Colonic mucosa (tissue), 4 donors: ENCODE data around the gene NEURL2. TPM values are rescaled to one million over a fixed set of nuclear protein-coding genes. Genes with fewer than 3 reads are reported as not detected.
"Not testable (repeated sequence)": the region's sequence is repeated elsewhere in the genome, so short reads cannot be mapped to it uniquely, and the experiment has no call there.

Source experiments
- DNase-seq: peaks from one replicate; pipeline ENCODE4 v3.0.0-alpha.2; 2020
- H3K27ac ChIP-seq: fragments of 200-600 bp; one replicate; pipeline ENCODE4 v1.8.0; 2021
- H3K27me3 ChIP-seq: fragments of 200-600 bp; one replicate; pipeline ENCODE4 v1.8.0; 2021
- H3K36me3 ChIP-seq: fragments of 200-600 bp; one replicate; pipeline ENCODE4 v1.8.0; 2021
- H3K4me1 ChIP-seq: fragments of 200-600 bp; one replicate; pipeline ENCODE4 v1.8.0; 2021; ENCODE audit warnings: mild to moderate bottlenecking
- H3K4me3 ChIP-seq: fragments of 200-600 bp; one replicate; pipeline ENCODE4 v1.8.0; 2021
- H3K9ac ChIP-seq, 2 donors: one replicate each; pipeline ENCODE4 v1.7.0; 2013; ENCODE audit warnings: control low read depth in 2 of 2, low read depth in 2 of 2, low read length in 2 of 2
- H3K9me3 ChIP-seq: fragments of 200-600 bp; one replicate; pipeline ENCODE4 v1.8.0; 2021
- intact Hi-C: fragments of 100-400 bp; cut with DNase I; formaldehyde crosslinking; loops from one replicate; pipeline ENCODE4 v1.14.1; 2022
- total RNA-seq, 2 donors: library from RNA; stranded (reverse); fragmentation: NEBNext Ultra II Directional in 1 of 2; extraction: Animal tissue kit (Norgen Biotek cat#: 25700) in 1 of 2; gene quantifications; one replicate each; pipeline ENCODE4 v1.2.1, GENCODE V29; 2021
- TF ChIP-seq, protein P1 (sequence below): fragments of 200-600 bp; IDR thresholded peaks from one replicate; pipeline ENCODE4 v1.8.0; 2022; ENCODE audit warnings: antibody characterized with exemption, mild to moderate bottlenecking
- donor health status: healthy.
- donor health status: DM: no; HTN: no; CAD: no.
- donor health status: DM: no; HTN: no; CAD: no.

Gene NEURL2
- total RNA-seq, 2 donors from 2014 or later = 3.5 to 4.0 TPM

DNA sequence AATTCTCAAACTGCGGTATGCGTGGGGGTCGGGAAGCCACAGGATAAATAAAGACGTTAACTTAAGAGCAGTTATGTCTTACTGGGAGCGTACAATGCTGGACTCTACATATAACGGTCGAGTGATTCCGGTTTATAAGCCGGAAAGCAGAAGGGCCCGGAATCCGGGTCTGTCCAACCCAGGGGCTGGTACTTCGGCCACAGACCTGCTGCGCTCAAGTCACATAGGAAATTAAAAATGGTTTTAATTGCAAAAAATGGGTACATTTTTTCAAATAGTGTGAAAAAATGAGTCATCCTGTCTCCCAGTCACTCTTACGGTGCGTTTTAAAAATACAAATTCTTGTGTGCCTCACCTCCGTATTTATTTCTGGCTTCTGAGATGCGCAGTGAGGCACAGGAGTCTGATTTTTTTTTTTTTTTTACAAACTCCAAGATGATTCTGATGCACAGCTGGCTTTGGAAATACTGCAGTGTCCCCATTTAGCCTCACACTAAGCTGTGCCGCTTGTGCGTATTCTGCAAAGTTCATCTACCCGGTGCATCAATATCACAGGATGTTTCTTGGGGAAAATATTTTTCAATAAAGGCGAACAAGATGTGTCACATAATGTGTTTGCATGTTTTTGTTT lies 44.5 kb upstream of the NEURL2 start:
- Histone ChIP-seq H3K4me3 (peak overlapping the region; percentile 98), H3K4me1 (no peaks in the 10 kb centered on the region), H3K27me3 (no peaks in the 10 kb centered on the region), H3K27ac (peak overlapping the region; percentile 81), H3K9me3 (no peaks in the 10 kb centered on the region), H3K9ac (peak overlapping the region; percentile 41 to 76), H3K36me3 (peaks cover 6% of the 10 kb centered on the region)
- intact Hi-C loops = no loop called here
- TF ChIP-seq, protein P1, sequence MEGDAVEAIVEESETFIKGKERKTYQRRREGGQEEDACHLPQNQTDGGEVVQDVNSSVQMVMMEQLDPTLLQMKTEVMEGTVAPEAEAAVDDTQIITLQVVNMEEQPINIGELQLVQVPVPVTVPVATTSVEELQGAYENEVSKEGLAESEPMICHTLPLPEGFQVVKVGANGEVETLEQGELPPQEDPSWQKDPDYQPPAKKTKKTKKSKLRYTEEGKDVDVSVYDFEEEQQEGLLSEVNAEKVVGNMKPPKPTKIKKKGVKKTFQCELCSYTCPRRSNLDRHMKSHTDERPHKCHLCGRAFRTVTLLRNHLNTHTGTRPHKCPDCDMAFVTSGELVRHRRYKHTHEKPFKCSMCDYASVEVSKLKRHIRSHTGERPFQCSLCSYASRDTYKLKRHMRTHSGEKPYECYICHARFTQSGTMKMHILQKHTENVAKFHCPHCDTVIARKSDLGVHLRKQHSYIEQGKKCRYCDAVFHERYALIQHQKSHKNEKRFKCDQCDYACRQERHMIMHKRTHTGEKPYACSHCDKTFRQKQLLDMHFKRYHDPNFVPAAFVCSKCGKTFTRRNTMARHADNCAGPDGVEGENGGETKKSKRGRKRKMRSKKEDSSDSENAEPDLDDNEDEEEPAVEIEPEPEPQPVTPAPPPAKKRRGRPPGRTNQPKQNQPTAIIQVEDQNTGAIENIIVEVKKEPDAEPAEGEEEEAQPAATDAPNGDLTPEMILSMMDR = no peak
- DNase-seq = no peak

DNA sequence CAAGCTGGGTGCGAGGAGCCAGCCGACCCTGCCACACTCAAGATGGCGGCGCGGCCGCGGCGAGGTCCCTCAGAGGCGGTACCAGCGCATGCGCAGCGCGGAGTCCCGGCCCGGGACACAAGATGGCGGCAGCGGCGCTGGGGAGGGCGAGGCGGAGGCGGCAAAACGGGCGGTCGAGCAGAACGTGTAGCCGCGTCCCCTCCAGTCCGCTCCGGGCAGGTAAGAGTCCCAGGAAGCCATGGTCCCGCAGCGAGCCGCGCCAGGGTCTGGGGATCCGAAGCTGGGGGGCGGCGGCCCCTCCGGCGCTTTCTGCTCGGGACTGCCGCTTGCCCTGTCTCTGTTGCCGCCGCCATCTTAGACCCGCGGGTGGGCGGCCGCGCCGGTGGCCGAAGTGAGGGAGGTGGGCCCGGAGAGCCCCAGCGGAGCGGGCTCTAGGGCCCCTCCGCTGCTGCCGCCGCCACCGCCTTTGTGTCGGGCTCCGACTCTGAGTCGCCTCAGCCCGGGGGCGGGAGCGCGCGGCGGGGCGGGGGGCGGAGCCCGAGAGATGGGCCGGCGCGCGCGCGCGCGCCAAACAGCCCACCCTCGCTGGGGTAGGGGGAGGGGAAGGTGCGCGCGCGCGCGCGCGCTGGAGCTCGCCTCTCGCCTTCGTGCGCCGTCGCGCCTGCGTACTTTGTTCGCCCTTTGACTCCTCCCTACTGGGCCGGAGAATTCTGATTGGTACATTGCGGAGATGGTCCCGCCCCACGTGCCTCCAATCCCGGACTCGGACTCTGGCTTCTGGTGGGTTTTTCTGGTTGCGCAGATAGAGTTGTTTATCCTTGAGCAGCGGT lies 43.8 kb upstream of the NEURL2 start, which contains the start of gene PCIF1:
Gene PCIF1, plus strand, starts transcription at position 98 of the 830 bp plus-strand sequence. CDS start 4,317 bp downstream, outside the sequence.
- Histone ChIP-seq H3K27ac (peak within 1 kb of the TSS; percentile 100), H3K4me3 (peak within 1 kb of the TSS; percentile 98), H3K36me3 (peaks cover 4% of the 10 kb centered on the region), H3K27me3 (no peaks in the 10 kb centered on the region), H3K9me3 (no peaks in the 10 kb centered on the region), H3K4me1 (no peaks in the 10 kb centered on the region), H3K9ac (peak within 1 kb of the TSS; percentile 93 to 99)
- TF ChIP-seq, protein P1 = no peak
- DNase-seq = peak; percentile 98
- intact Hi-C loops = loop anchor here (5.0 kb wide), 1 partner anchor 42 kb away; the partner anchor contains the start of genes CTSA and NEURL2

DNA sequence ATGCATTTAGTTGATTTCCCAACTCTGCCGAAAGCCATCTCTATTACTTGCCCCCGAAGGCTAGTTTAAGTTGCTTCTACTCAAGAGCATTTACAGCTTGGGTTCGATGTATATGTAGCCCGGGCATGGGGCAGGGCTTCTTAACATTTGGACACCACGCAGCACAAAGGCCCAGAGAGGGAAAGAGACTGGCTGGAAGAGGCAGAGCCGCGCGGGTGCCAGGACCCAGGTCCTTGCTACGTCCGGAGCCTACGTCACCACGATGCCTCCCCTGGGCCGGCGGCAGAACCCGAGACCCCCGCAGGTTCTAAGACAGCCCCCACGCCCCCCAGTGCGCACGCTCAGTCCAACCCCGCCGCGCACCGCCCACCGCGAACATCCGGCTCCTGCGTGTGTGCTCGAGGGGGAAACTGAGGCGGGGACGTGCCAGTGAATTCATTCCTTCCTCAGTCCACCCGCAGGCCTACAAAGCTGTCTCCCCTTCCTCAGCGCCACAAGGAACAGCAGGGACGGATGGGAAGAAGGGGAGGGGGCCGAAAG lies 43.1 kb upstream of the NEURL2 start:
- intact Hi-C loops = loop anchor here (5.0 kb wide), 1 partner anchor 42 kb away; the partner anchor contains the start of genes CTSA and NEURL2
- DNase-seq = peak; percentile 71
- TF ChIP-seq, protein P1 = no peak

DNA sequence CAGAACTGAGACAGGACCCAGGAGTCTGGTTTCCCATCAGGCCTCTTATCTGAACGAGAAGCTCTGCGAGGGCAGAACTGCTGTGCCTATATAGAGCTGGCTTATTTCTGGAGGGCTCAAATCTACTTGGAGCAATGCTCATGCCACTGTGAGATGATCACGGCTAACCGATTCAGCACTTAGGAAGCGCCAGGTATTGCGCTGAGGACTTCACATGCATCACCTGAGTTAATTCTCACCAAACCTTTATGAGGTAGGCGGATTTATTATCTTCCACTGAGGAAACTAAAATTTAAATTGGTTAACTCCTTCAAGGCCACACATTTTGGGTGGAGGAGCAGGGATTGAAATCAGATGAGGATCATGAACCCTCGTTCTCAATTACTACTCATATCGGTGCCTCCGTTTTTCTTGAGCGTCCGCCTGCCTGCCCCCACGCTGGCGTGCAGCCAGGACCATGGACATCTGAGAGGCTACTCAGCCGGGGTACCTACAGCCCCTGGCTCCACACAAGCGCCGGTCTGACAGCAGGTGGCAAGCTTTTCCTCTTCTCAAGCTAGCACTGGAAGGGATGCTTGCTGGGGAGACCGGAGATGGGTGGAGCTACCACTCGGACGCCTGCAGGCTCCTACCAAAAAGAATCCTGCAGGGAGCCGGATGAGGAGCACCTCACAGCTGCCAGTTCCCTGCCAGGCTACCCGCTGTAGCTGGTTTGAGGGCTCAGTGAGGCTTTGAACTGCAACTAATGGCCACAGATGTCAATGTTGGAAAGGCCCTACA lies 42.4 kb upstream of the NEURL2 start:
- Histone ChIP-seq H3K4me1 (no peaks in the 10 kb centered on the region), H3K36me3 (no peaks in the 10 kb centered on the region), H3K9me3 (no peaks in the 10 kb centered on the region), H3K4me3 (peak overlapping the region; percentile 98), H3K9ac (peak overlapping the region; percentile 93 to 99), H3K27me3 (no peaks in the 10 kb centered on the region), H3K27ac (peak overlapping the region; percentile 100)
- DNase-seq = peak; percentile 80
- TF ChIP-seq, protein P1 = peak; percentile 26
- intact Hi-C loops = loop anchor here (5.0 kb wide), 1 partner anchor 41 kb away; the partner anchor contains the start of genes CTSA and NEURL2

More for the DNA sequence above, 43.1 kb upstream of the NEURL2 start:
- peak overlapping the region; percentile 93 to 99 for H3K9ac ChIP-seq
- H3K4me3 ChIP-seq = peak overlapping the region; percentile 98
- no peaks in the 10 kb centered on the region for H3K27me3 ChIP-seq
- H3K36me3 ChIP-seq = peaks cover 3% of the 10 kb centered on the region
- no peaks in the 10 kb centered on the region for H3K4me1 ChIP-seq
- no peaks in the 10 kb centered on the region for H3K9me3 ChIP-seq
- H3K27ac ChIP-seq = peak overlapping the region; percentile 100

DNA sequence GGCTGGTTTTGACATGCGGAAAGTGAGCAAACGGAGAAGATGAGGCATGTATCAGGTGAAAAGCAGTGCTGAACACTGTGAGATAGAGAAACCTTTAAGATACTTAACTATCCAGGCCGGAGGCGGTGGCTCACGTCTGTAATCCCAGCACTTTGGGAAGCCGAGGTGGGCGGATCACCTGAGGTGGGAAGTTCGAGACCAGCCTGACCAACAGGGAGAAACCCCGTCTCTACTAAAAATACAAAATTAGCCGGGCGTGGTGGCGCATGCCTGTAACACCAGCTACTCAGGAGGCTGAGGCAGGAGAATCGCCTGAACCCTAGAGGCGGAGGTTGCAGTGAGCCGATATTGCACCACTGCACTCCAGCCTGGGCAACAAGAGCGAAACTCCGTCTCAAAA lies 40.7 kb upstream of the NEURL2 start:
- H3K27ac ChIP-seq, DNase-seq, H3K27me3 ChIP-seq, H3K4me3 ChIP-seq, H3K9ac ChIP-seq, H3K9me3 ChIP-seq, H3K36me3 ChIP-seq, H3K4me1 ChIP-seq: not testable (repeated sequence)
- intact Hi-C loops = loop anchor here (5.0 kb wide), 1 partner anchor 39 kb away; the partner anchor contains the start of genes CTSA and NEURL2
